HepG2 (cell line): ENCODE data around the gene SRRT.

ENCODE experiments used
- CBX5 ChIP-seq: sonication (generic); formaldehyde crosslinking; IDR thresholded peaks from 2 replicates; pipeline ENCODE4 v1.4.0; 2020; ENCODE audit warnings: missing genetic modification reagents, borderline replicate concordance
- EZH2 ChIP-seq: conservative IDR thresholded peaks from 2 replicates; pipeline ENCODE4 v1.6.1; 2012; ENCODE audit warnings: mild to moderate bottlenecking, low read depth, low read length, moderate library complexity
- JUN ChIP-seq: sonication (generic); formaldehyde crosslinking; IDR thresholded peaks from 2 replicates; pipeline ENCODE4 v1.4.0; 2020; ENCODE audit warnings: mild to moderate bottlenecking, missing genetic modification reagents
- NAIF1 ChIP-seq: sonication (generic); formaldehyde crosslinking; IDR thresholded peaks from 2 replicates; pipeline ENCODE4 v1.5.0; 2020; ENCODE audit warnings: mild to moderate bottlenecking, missing genetic modification reagents, borderline replicate concordance
- NCOA1 ChIP-seq: sonication (generic); formaldehyde crosslinking; IDR thresholded peaks from 2 replicates; pipeline ENCODE4 v1.9.0; 2021; ENCODE audit warnings: missing genetic modification reagents
- SMARCE1 ChIP-seq: fragments of 450-650 bp; IDR thresholded peaks from 2 replicates; pipeline ENCODE4 v1.6.1; 2017; ENCODE audit warnings: borderline replicate concordance
- STAT5B ChIP-seq: sonication (generic); formaldehyde crosslinking; IDR thresholded peaks from 2 replicates; pipeline ENCODE4 v1.4.0; 2020; ENCODE audit warnings: missing genetic modification reagents
- TAF15 ChIP-seq: fragments of 200-400 bp; formaldehyde crosslinking; IDR thresholded peaks from one replicate; pipeline ENCODE4 v1.6.1; 2018; ENCODE audit warnings: mild to moderate bottlenecking, low read depth, low read length; ENCODE audit not compliant: poor library complexity, severe bottlenecking
- U2AF1 ChIP-seq: fragments of 200-400 bp; formaldehyde crosslinking; optimal IDR thresholded peaks from 2 replicates; pipeline ENCODE3; 2017; ENCODE audit warnings: mild to moderate bottlenecking, low read depth, low read length
- YEATS2 ChIP-seq: sonication (generic); formaldehyde crosslinking; IDR thresholded peaks from 2 replicates; pipeline ENCODE4 v1.4.0; 2020; ENCODE audit warnings: missing genetic modification reagents, borderline replicate concordance
- ZNF770 ChIP-seq: sonication (generic); formaldehyde crosslinking; IDR thresholded peaks from 2 replicates; pipeline ENCODE4 v1.5.0; 2020; ENCODE audit warnings: mild to moderate bottlenecking, missing genetic modification reagents
- TF ChIP-seq, protein P1 (sequence below): sonication (generic); formaldehyde crosslinking; IDR thresholded peaks from 2 replicates; pipeline ENCODE4 v1.5.0; 2020; ENCODE audit warnings: mild to moderate bottlenecking, missing genetic modification reagents, moderate library complexity
- TF ChIP-seq, protein P2 (sequence below): IDR thresholded peaks from 2 replicates; pipeline ENCODE4 v1.6.1; 2012; ENCODE audit warnings: low read length, improper control_type of control experiment
- TF ChIP-seq, protein P3 (sequence below): sonication (generic); formaldehyde crosslinking; IDR thresholded peaks from 2 replicates; pipeline ENCODE4 v1.8.1; 2023; ENCODE audit warnings: missing genetic modification reagents, inconsistent platforms, borderline replicate concordance

DNA sequence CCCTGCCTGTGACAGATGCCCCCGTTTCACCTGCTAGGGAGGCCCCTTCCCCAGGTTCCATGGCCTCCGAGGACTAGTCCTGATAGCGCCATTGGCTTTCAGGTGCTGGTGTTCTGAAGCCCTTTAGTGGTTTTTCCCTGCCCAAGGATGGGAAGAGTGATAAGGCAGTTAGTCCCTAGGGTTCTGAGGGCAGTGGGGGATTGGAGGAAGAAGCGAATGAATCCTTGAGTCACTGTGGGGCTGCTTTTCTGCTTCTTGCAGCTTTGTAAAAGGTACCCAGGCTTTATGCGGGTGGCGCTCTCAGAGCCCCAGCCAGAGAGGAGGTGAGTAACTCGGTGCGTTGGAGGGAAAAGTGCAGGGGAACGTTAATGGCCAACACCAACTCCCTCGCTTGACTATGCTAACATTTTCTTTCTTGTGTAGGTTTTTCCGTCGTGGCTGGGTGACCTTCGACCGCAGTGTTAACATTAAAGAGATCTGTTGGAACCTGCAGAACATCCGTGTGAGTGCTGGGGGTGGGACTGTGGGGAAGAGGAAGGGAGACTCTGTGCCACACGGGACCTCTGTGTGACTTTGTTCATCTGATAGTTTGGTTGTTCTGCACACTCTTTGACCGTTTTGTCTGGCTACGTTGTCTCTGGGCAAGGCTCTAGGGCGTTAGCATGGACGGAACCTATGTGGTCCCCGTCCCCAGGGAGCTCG is 10.7 kb downstream of the SRRT start:
- TF ChIP-seq, protein P1, sequence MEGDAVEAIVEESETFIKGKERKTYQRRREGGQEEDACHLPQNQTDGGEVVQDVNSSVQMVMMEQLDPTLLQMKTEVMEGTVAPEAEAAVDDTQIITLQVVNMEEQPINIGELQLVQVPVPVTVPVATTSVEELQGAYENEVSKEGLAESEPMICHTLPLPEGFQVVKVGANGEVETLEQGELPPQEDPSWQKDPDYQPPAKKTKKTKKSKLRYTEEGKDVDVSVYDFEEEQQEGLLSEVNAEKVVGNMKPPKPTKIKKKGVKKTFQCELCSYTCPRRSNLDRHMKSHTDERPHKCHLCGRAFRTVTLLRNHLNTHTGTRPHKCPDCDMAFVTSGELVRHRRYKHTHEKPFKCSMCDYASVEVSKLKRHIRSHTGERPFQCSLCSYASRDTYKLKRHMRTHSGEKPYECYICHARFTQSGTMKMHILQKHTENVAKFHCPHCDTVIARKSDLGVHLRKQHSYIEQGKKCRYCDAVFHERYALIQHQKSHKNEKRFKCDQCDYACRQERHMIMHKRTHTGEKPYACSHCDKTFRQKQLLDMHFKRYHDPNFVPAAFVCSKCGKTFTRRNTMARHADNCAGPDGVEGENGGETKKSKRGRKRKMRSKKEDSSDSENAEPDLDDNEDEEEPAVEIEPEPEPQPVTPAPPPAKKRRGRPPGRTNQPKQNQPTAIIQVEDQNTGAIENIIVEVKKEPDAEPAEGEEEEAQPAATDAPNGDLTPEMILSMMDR (CRISPR knock-in tag): no peak
- TF ChIP-seq TAF15 (no peak), NAIF1 (CRISPR knock-in tag) (no peak), U2AF1 (no peak), EZH2 (no peak), YEATS2 (CRISPR knock-in tag) (no peak), CBX5 (no peak), STAT5B (CRISPR knock-in tag) (no peak), ZNF770 (CRISPR knock-in tag) (no peak), SMARCE1 (no peak), JUN (CRISPR knock-in tag) (no peak), NCOA1 (CRISPR knock-in tag) (no peak)
- TF ChIP-seq, protein P2, sequence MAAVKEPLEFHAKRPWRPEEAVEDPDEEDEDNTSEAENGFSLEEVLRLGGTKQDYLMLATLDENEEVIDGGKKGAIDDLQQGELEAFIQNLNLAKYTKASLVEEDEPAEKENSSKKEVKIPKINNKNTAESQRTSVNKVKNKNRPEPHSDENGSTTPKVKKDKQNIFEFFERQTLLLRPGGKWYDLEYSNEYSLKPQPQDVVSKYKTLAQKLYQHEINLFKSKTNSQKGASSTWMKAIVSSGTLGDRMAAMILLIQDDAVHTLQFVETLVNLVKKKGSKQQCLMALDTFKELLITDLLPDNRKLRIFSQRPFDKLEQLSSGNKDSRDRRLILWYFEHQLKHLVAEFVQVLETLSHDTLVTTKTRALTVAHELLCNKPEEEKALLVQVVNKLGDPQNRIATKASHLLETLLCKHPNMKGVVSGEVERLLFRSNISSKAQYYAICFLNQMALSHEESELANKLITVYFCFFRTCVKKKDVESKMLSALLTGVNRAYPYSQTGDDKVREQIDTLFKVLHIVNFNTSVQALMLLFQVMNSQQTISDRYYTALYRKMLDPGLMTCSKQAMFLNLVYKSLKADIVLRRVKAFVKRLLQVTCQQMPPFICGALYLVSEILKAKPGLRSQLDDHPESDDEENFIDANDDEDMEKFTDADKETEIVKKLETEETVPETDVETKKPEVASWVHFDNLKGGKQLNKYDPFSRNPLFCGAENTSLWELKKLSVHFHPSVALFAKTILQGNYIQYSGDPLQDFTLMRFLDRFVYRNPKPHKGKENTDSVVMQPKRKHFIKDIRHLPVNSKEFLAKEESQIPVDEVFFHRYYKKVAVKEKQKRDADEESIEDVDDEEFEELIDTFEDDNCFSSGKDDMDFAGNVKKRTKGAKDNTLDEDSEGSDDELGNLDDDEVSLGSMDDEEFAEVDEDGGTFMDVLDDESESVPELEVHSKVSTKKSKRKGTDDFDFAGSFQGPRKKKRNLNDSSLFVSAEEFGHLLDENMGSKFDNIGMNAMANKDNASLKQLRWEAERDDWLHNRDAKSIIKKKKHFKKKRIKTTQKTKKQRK: no peak
- TF ChIP-seq, protein P3, sequence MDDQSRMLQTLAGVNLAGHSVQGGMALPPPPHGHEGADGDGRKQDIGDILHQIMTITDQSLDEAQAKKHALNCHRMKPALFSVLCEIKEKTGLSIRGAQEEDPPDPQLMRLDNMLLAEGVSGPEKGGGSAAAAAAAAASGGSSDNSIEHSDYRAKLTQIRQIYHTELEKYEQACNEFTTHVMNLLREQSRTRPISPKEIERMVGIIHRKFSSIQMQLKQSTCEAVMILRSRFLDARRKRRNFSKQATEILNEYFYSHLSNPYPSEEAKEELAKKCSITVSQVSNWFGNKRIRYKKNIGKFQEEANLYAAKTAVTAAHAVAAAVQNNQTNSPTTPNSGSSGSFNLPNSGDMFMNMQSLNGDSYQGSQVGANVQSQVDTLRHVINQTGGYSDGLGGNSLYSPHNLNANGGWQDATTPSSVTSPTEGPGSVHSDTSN (CRISPR knock-in tag): no peak
